Right lobe of liver (tissue), 4 donors: ENCODE results near the gene DDX27.

Experiments
- POLR2A ChIP-seq: fragments of 450-650 bp; IDR thresholded peaks from one replicate; pipeline ENCODE4 v1.6.1; 2017; ENCODE audit warnings: antibody characterized with exemption, mild to moderate bottlenecking
- TF ChIP-seq, protein P1 (sequence below), 4 donors: fragments of 200-600 bp in 3 of 4; fragments of 450-650 bp in 1 of 4; IDR thresholded peaks; one replicate each; pipeline versions ENCODE4 v1.5.1 to v1.8.0; 2016 to 2022; ENCODE audit warnings: antibody characterized with exemption in 4 of 4, mild to moderate bottlenecking in 2 of 4
- donor health status: DM: no; HTN: no; CAD: no.
- donor health status: DM: no; HTN: no; CAD: no.
- donor health status: DM: no; HTN: yes; CAD: no.

DNA sequence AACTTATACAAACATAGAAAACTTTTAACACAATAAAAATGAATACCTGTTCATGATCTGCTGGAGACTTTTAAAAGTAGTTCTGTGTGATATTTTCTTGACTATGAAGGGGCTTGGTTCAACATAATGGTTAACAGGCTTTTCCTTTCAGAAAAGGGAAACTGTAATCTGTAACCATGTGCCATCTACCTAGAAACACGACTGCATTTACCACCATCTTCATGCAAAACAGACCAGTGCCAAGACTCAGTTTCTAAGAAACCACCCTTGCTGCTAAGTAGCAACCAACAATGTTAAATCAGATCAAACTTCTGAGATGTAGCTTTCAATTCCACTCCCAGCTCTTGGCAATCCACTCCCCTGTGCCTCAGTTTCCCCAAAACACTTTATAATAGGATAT, 46.8 kb upstream of the DDX27 start:
- TF ChIP-seq POLR2A = no peak
- TF ChIP-seq, protein P1, sequence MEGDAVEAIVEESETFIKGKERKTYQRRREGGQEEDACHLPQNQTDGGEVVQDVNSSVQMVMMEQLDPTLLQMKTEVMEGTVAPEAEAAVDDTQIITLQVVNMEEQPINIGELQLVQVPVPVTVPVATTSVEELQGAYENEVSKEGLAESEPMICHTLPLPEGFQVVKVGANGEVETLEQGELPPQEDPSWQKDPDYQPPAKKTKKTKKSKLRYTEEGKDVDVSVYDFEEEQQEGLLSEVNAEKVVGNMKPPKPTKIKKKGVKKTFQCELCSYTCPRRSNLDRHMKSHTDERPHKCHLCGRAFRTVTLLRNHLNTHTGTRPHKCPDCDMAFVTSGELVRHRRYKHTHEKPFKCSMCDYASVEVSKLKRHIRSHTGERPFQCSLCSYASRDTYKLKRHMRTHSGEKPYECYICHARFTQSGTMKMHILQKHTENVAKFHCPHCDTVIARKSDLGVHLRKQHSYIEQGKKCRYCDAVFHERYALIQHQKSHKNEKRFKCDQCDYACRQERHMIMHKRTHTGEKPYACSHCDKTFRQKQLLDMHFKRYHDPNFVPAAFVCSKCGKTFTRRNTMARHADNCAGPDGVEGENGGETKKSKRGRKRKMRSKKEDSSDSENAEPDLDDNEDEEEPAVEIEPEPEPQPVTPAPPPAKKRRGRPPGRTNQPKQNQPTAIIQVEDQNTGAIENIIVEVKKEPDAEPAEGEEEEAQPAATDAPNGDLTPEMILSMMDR (IDR thresholded peaks at IDR 0.05) = no peak
